GM23338 (cell line): ENCODE results near the gene EDNRB. TPM values are rescaled to one million over a fixed set of nuclear protein-coding genes. Genes with fewer than 3 reads are reported as not detected.
A peak's percentile ranks its signal among the peaks of the same experiment; 100 is the strongest.

ENCODE experiments used
- ATAC-seq: fragments of 200-7000 bp; cut with Tn5 transposase; 3 replicates; pipeline ENCODE4 v1.9.1; 2020
- DNase-seq: peaks from one replicate; pipeline ENCODE4 v3.0.0-alpha.2; 2015; ENCODE audit warnings: low spot score
- H2AFZ ChIP-seq: fragments of 200-600 bp; sonication (generic); 2 replicates; pipeline ENCODE4 v1.8.0; 2016; ENCODE audit warnings: antibody characterized with exemption, mild to moderate bottlenecking, moderate library complexity
- H3F3A ChIP-seq: fragments of 200-600 bp; sonication (generic); replicated peaks from 2 replicates; pipeline ENCODE4 v1.8.0; 2017; ENCODE audit warnings: antibody characterized with exemption, mixed run types, low read depth
- H3K27ac ChIP-seq: fragments of 200-600 bp; sonication (generic); 2 replicates; pipeline ENCODE4 v1.6.1; 2016; ENCODE audit warnings: low read depth
- H3K27me3 ChIP-seq: fragments of 200-600 bp; sonication (generic); 2 replicates; pipeline ENCODE4 v1.8.0; 2016; ENCODE audit warnings: mild to moderate bottlenecking, mixed run types, moderate library complexity; ENCODE audit not compliant: insufficient read depth
- H3K36me3 ChIP-seq: fragments of 200-600 bp; sonication (generic); 2 replicates; pipeline ENCODE4 v1.8.0; 2016; ENCODE audit warnings: mild to moderate bottlenecking; ENCODE audit not compliant: insufficient read depth
- H3K4me1 ChIP-seq: fragments of 200-600 bp; sonication (generic); 2 replicates; pipeline ENCODE4 v1.8.0; 2016; ENCODE audit warnings: mild to moderate bottlenecking, moderate library complexity; ENCODE audit not compliant: insufficient read depth
- H3K4me2 ChIP-seq: fragments of 200-600 bp; sonication (generic); 2 replicates; pipeline ENCODE4 v1.7.1; 2017; ENCODE audit warnings: mixed run types
- H3K4me3 ChIP-seq: fragments of 200-600 bp; sonication (generic); 2 replicates; pipeline ENCODE4 v1.6.1; 2016; ENCODE audit warnings: mixed run types
- H3K79me2 ChIP-seq: fragments of 200-600 bp; sonication (generic); replicated peaks from 2 replicates; pipeline ENCODE4 v1.8.0; 2017; ENCODE audit warnings: mild to moderate bottlenecking; ENCODE audit not compliant: insufficient read depth
- H3K9me2 ChIP-seq: fragments of 200-600 bp; sonication (generic); 2 replicates; pipeline ENCODE4 v1.8.0; 2017; ENCODE audit not compliant: insufficient read depth
- H4K20me1 ChIP-seq: fragments of 200-600 bp; sonication (generic); replicated peaks from 2 replicates; pipeline ENCODE4 v1.8.0; 2017; ENCODE audit warnings: mild to moderate bottlenecking; ENCODE audit not compliant: insufficient read depth
- H3K27ac Mint-ChIP-seq: 2 replicates; pipeline ENCODE4 v1.8.0; 2020; ENCODE audit warnings: inconsistent platforms, mild to moderate bottlenecking, moderate library complexity, mixed read lengths
- H3K27me3 Mint-ChIP-seq: 3 replicates; pipeline ENCODE4 v1.8.0; 2022; ENCODE audit warnings: low read depth, mild to moderate bottlenecking, moderate library complexity, mixed read lengths, inconsistent platforms; ENCODE audit not compliant: insufficient read depth, poor library complexity
- H3K36me3 Mint-ChIP-seq: 3 replicates; pipeline ENCODE4 v1.8.0; 2021; ENCODE audit warnings: low read depth, mild to moderate bottlenecking, inconsistent platforms, moderate library complexity, mixed read lengths
- H3K4me1 Mint-ChIP-seq: 3 replicates; pipeline ENCODE4 v1.8.0; 2020; ENCODE audit warnings: mild to moderate bottlenecking, inconsistent platforms, mixed read lengths
- H3K4me3 Mint-ChIP-seq: 3 replicates; pipeline ENCODE4 v1.8.0; 2021; ENCODE audit warnings: moderate library complexity, mild to moderate bottlenecking, inconsistent platforms, mixed read lengths
- H3K9me3 Mint-ChIP-seq: 3 replicates; pipeline ENCODE4 v1.8.0; 2020; ENCODE audit warnings: moderate library complexity, mild to moderate bottlenecking, inconsistent platforms, mixed read lengths
- CREB1 ChIP-seq: fragments of 250-450 bp; sonication (Bioruptor Pico); IDR thresholded peaks from 2 replicates; pipeline ENCODE4 v1.5.0; 2020; ENCODE audit warnings: low read depth, mild to moderate bottlenecking, moderate library complexity
- EZH2 ChIP-seq: fragments of 200-600 bp; sonication (generic); IDR thresholded peaks from one replicate; pipeline ENCODE4 v1.8.0; 2017; ENCODE audit warnings: antibody characterized with exemption, mild to moderate bottlenecking, low read depth; ENCODE audit not compliant: unreplicated experiment
- JUNB ChIP-seq: IDR thresholded peaks from one replicate; pipeline ENCODE4 v1.6.1; 2016; ENCODE audit warnings: antibody characterized with exemption; ENCODE audit not compliant: unreplicated experiment
- POLR2AphosphoS5 ChIP-seq: IDR thresholded peaks from 2 replicates; pipeline ENCODE4 v1.6.1; 2016; ENCODE audit warnings: antibody characterized with exemption, low read depth
- STAT1 ChIP-seq: IDR thresholded peaks from one replicate; pipeline ENCODE4 v1.6.1; 2016; ENCODE audit warnings: antibody characterized with exemption; ENCODE audit not compliant: unreplicated experiment
- ZNF331 ChIP-seq: fragments of 250-450 bp; sonication (Bioruptor Pico); IDR thresholded peaks from 2 replicates; pipeline ENCODE4 v1.5.0; 2020; ENCODE audit warnings: low read depth, mild to moderate bottlenecking, moderate library complexity
- polyA plus RNA-seq: library from polyadenylated mRNA; unstranded; fragments of >200 nt; fragmentation: Nextera tagmentation; extraction: Ambion mirVana; gene quantifications from 2 replicates; pipeline ENCODE4 v1.2.1, GENCODE V29; 2016
- total RNA-seq: library from RNA; depleted of rRNA; stranded (reverse); fragments of >200 nt; shearing (Covaris generic); gene quantifications from 2 replicates; pipeline ENCODE4 v1.2.3, GENCODE V29; 2014
- TF ChIP-seq, protein P1 (sequence below): fragments of 250-450 bp; sonication (Bioruptor Pico); IDR thresholded peaks from 2 replicates; pipeline ENCODE4 v1.5.0; 2020; ENCODE audit warnings: mild to moderate bottlenecking, moderate library complexity
- TF ChIP-seq, protein P2 (sequence below): IDR thresholded peaks from 2 replicates; pipeline ENCODE4 v1.6.1; 2016; ENCODE audit warnings: antibody characterized with exemption
- TF ChIP-seq, protein P3 (sequence below): IDR thresholded peaks from one replicate; pipeline ENCODE4 v1.6.1; 2018; ENCODE audit warnings: antibody characterized with exemption; ENCODE audit not compliant: unreplicated experiment

EDNRB gene
- total and polyA plus RNA-seq, 2 experiments from 2014 or later: 27.9 to 28.9 TPM

DNA sequence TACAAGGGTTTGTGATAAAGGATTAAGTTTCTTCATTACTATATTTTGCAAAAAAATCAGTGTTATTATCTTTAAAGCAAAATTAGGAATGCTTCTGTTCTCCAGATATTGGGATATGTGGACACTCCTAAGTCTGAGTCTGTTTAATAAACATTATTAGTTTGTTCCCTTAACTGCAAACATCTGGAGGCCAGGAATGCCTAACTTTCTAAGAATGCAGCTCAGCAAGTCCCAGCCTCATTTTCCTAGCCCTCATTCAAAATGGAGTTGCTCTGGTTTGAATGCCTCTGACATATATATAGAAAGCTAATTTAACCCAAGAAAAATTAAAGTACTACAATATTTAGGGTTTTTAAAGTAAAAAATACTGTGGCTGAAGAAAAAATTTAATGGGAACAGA lies 33.6 kb upstream of the EDNRB start (continued):
- TF ChIP-seq, protein P1, sequence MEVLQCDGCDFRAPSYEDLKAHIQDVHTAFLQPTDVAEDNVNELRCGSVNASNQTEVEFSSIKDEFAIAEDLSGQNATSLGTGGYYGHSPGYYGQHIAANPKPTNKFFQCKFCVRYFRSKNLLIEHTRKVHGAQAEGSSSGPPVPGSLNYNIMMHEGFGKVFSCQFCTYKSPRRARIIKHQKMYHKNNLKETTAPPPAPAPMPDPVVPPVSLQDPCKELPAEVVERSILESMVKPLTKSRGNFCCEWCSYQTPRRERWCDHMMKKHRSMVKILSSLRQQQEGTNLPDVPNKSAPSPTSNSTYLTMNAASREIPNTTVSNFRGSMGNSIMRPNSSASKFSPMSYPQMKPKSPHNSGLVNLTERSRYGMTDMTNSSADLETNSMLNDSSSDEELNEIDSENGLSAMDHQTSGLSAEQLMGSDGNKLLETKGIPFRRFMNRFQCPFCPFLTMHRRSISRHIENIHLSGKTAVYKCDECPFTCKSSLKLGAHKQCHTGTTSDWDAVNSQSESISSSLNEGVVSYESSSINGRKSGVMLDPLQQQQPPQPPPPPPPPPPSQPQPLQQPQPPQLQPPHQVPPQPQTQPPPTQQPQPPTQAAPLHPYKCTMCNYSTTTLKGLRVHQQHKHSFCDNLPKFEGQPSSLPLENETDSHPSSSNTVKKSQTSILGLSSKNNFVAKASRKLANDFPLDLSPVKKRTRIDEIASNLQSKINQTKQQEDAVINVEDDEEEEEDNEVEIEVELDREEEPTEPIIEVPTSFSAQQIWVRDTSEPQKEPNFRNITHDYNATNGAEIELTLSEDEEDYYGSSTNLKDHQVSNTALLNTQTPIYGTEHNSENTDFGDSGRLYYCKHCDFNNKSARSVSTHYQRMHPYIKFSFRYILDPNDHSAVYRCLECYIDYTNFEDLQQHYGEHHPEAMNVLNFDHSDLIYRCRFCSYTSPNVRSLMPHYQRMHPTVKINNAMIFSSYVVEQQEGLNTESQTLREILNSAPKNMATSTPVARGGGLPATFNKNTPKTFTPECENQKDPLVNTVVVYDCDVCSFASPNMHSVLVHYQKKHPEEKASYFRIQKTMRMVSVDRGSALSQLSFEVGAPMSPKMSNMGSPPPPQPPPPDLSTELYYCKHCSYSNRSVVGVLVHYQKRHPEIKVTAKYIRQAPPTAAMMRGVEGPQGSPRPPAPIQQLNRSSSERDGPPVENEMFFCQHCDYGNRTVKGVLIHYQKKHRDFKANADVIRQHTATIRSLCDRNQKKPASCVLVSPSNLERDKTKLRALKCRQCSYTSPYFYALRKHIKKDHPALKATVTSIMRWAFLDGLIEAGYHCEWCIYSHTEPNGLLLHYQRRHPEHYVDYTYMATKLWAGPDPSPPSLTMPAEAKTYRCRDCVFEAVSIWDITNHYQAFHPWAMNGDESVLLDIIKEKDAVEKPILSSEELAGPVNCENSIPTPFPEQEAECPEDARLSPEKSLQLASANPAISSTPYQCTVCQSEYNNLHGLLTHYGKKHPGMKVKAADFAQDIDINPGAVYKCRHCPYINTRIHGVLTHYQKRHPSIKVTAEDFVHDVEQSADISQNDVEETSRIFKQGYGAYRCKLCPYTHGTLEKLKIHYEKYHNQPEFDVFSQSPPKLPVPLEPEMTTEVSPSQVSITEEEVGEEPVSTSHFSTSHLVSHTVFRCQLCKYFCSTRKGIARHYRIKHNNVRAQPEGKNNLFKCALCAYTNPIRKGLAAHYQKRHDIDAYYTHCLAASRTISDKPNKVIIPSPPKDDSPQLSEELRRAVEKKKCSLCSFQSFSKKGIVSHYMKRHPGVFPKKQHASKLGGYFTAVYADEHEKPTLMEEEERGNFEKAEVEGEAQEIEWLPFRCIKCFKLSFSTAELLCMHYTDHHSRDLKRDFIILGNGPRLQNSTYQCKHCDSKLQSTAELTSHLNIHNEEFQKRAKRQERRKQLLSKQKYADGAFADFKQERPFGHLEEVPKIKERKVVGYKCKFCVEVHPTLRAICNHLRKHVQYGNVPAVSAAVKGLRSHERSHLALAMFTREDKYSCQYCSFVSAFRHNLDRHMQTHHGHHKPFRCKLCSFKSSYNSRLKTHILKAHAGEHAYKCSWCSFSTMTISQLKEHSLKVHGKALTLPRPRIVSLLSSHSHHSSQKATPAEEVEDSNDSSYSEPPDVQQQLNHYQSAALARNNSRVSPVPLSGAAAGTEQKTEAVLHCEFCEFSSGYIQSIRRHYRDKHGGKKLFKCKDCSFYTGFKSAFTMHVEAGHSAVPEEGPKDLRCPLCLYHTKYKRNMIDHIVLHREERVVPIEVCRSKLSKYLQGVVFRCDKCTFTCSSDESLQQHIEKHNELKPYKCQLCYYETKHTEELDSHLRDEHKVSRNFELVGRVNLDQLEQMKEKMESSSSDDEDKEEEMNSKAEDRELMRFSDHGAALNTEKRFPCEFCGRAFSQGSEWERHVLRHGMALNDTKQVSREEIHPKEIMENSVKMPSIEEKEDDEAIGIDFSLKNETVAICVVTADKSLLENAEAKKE (CRISPR knock-in tag): no peak
- TF ChIP-seq, protein P2, sequence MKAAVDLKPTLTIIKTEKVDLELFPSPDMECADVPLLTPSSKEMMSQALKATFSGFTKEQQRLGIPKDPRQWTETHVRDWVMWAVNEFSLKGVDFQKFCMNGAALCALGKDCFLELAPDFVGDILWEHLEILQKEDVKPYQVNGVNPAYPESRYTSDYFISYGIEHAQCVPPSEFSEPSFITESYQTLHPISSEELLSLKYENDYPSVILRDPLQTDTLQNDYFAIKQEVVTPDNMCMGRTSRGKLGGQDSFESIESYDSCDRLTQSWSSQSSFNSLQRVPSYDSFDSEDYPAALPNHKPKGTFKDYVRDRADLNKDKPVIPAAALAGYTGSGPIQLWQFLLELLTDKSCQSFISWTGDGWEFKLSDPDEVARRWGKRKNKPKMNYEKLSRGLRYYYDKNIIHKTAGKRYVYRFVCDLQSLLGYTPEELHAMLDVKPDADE: no peak

DNA sequence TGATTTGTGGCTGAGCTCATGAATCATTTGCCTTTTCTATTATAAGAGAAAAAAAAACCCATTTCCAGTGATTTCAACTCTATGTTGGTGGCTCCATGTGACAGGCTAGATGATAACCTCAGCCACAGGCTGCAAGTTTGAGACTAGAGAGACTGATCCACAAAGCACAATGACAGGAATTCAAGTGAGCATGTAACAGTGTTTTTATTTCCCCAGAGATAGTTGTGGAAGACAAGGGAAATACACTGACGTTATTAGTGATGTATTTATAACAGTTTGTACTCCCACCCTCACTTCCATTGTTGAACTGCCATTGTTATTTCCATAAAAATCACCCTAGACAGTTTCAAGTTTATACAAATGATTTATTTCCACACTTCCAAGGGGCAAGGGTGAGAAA lies 27.9 kb upstream of the EDNRB start:
- Histone ChIP-seq H4K20me1 (no peaks in the 10 kb centered on the region), H3K4me3 (no peak overlapping the region), H3K27ac (no peak overlapping the region; the same call in 1 of the 2 replicates), H3K4me1 (peaks cover 8% of the 10 kb centered on the region), H3K27me3 (no peaks in the 10 kb centered on the region), H3K36me3 (no peaks in the 10 kb centered on the region), H2AFZ (peak overlapping the region; percentile 3; the same call in 1 of the 2 replicates), H3K79me2 (no peaks in the 10 kb centered on the region), H3K4me2 (no peak overlapping the region), H3F3A (no peaks in the 10 kb centered on the region), H3K9me2 (no peaks in the 10 kb centered on the region)
- Mint-ChIP-seq H3K27me3 (no peaks in the 10 kb centered on the region), H3K27ac (peak overlapping the region; percentile 31; the same call in 1 of the 2 replicates), H3K36me3 (peaks cover 6% of the 10 kb centered on the region; the same call in 1 of the 3 replicates), H3K4me1 (peaks cover 6% of the 10 kb centered on the region; the same call in 2 of the 3 replicates), H3K4me3 (no peak overlapping the region), H3K9me3 (no peaks in the 10 kb centered on the region; the same call in 2 of the 3 replicates)
- no peak for ATAC-seq
- no peak for DNase-seq
- TF ChIP-seq POLR2AphosphoS5 (no peak), JUNB (no peak), EZH2 (no peak), ZNF331 (CRISPR knock-in tag) (no peak), CREB1 (CRISPR knock-in tag) (no peak), STAT1 (no peak)
- TF ChIP-seq, protein P3, sequence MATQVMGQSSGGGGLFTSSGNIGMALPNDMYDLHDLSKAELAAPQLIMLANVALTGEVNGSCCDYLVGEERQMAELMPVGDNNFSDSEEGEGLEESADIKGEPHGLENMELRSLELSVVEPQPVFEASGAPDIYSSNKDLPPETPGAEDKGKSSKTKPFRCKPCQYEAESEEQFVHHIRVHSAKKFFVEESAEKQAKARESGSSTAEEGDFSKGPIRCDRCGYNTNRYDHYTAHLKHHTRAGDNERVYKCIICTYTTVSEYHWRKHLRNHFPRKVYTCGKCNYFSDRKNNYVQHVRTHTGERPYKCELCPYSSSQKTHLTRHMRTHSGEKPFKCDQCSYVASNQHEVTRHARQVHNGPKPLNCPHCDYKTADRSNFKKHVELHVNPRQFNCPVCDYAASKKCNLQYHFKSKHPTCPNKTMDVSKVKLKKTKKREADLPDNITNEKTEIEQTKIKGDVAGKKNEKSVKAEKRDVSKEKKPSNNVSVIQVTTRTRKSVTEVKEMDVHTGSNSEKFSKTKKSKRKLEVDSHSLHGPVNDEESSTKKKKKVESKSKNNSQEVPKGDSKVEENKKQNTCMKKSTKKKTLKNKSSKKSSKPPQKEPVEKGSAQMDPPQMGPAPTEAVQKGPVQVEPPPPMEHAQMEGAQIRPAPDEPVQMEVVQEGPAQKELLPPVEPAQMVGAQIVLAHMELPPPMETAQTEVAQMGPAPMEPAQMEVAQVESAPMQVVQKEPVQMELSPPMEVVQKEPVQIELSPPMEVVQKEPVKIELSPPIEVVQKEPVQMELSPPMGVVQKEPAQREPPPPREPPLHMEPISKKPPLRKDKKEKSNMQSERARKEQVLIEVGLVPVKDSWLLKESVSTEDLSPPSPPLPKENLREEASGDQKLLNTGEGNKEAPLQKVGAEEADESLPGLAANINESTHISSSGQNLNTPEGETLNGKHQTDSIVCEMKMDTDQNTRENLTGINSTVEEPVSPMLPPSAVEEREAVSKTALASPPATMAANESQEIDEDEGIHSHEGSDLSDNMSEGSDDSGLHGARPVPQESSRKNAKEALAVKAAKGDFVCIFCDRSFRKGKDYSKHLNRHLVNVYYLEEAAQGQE: no peak
